ENCODE data around the gene FBP2.

FBP2 gene

GRCh38 chr9:94593459-94594345 lies at the start of gene FBP2:
Gene FBP2 (minus strand): TSS chr9:94593824. CDS start chr9:94593726, 98 bp downstream.
- no peak for DNase-seq (ENCODE audit: low spot score)

- no peak for DNase-seq (ENCODE audit: low spot score)
Observed at GRCh38 chr9:94643176-94643575, 49.6 kb upstream of the FBP2 start.

DNA sequence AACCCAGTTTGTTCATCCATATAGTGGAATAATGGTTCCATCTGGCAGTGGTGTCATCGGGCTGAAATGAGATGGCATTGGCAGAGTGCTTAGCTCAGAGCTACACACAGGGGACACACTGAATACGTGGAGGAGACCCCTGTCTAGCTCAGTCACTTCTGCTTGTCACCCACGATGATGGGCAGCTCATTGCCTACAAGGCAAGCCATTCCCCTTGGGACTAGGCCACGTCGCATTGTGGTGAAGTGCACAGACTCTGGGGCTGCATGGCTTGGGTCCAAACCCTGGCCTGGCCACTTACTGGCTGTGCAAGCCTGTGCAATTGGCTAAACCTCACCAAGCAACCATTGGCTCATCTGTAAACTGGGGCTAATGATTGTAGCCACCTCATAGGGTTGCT lies 48.9 kb upstream of the FBP2 start:
- no peak for DNase-seq (ENCODE audit: low spot score)

DNA sequence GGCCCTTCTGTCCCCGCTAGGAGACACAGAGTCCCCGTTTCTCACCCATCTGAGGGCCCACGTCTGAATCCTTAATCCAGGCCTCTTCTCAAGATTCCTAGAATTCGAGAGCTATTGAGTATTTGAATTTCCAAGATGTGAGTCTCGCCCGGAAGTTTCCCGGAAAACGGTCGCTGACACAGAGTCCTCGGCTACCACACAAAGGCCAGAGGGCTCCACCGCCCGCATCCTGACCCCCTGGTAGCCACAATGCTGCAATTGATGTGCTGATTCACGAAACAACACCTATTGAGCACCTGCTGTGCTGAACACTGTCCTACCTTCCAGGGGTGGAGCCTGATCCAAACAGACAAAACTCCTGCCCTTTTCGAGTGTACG lies 46.4 kb upstream of the FBP2 start:
- DNase-seq (ENCODE audit: low spot score): no peak

GRCh38 chr9:94639061-94639998 lies 45.7 kb upstream of the FBP2 start, which contains the start of gene FBP1:
Gene FBP1 (minus strand): TSS chr9:94639518. CDS start chr9:94639310, 208 bp downstream.
- no peak for DNase-seq (ENCODE audit: low spot score)

DNA sequence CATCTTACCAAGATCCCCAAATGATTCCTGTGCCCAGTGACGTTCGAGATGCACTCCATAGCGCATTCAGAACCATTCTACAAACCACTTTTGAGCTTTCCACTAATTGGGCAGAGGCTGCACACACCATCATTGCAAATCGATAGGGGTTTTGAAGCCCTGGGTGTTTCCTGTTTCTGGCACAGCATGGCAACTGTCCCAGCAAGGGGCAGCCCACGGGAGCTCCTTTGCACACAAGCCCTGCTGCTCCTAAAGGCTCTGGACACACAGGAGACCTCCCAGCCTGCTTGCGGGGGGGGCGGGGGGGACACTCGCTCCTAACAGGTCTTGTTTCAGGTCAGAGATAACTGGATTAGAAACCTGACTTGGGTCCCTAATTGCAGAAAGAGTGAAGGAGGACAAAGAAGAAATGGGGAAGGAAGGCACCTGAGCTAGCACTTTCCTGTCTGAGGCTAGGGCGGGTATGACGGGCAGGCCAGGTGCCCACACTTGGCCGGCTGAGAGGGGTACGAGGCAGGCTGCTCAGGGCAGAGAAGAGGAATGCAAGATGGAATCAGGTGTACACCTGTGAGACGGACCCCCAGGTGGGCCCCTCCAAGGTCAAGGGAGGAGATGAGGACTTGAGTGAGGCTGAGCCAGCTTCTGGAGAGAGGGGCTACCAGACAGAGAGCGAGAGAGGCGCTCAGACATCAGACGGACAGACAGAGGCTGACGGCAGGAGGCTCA lies 44.9 kb upstream of the FBP2 start:
- DNase-seq (ENCODE audit: low spot score): no peak

GRCh38 chr9:94632737-94633136 lies 39.1 kb upstream of the FBP2 start:
- no peak for DNase-seq (ENCODE audit: low spot score)

- no peak for DNase-seq (ENCODE audit: low spot score)
Observed at GRCh38 chr9:94631599-94631998, 38.0 kb upstream of the FBP2 start.

DNA sequence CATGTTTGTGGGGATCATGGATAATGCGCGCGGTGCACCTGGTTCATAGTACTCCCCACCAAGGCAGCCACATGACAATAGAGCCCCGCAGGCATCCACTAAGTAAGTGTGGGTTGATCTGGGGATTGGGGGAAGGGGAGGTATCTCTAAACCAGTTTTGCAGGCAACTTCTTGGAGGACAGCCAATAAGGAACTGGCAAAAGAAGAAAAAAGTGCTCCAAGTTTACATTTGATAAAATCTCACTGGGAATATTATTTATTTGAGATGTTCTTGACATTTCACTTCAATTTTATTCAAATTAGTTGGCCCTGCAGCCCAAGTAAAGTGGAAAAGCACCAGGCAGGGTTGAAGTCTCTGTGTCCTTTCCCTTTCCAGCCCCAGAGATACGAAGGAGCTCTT lies 37.2 kb upstream of the FBP2 start:
- DNase-seq (ENCODE audit: low spot score): no peak

DNA sequence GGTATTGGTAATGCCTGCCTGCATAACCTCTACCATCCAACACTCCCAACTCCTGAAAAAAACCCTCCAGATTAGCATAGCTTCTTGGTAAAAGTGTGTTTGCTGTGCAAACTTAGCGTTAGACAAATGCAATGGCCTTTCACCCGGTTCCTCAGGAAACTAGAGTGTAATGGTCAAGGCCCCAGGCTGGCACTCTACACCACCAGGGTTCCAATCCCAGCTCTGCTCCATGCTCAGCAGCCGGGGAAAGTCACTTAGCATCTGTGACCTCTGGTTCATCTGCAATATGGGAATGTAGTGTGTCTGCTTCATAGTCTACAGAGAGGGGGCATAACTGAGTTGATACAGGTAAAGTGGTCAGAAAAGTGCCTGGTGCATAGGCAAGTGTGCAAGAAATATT lies 36.7 kb upstream of the FBP2 start:
- no peak for DNase-seq (ENCODE audit: low spot score)

DNA sequence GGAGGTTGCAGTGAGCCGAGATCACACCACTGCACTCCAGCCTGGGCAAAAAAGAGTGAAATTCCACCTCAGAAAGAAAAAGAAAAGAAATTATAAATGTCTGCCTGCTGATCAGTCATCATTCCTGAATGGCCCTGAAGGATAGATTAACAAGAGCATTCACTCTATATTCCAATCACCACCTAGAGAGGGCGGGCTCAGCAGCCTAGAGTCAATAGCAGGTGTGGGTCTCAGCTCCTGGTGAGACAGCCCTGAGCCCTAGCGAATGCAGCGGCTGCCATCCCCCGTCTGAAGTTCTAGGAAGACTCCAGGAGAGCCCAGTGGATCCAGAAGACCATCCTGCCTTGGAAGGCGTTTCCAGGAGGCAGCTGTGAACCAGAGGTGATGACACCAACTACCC lies 33.7 kb upstream of the FBP2 start:
- DNase-seq (ENCODE audit: low spot score): no peak

DNA sequence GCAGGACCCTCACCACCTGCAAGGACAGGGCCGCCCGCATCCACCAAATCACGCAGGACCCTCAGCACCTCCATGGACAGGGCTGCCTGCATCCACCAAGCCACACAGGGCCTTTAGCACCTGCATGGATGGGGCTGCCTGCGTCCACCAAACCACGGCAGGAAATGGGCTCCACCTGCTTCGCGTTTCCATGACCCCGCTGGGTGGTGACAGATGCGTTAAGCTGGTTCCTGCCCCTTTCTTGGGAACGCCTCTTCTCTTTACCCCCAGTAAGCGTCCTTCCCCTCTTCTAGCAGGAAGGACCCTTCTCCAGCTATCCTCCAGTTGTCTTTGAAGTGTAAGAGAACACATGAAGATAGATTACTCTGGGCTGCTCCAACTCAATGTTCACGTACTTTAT lies 32.2 kb upstream of the FBP2 start:
- no peak for DNase-seq (ENCODE audit: low spot score)

DNA sequence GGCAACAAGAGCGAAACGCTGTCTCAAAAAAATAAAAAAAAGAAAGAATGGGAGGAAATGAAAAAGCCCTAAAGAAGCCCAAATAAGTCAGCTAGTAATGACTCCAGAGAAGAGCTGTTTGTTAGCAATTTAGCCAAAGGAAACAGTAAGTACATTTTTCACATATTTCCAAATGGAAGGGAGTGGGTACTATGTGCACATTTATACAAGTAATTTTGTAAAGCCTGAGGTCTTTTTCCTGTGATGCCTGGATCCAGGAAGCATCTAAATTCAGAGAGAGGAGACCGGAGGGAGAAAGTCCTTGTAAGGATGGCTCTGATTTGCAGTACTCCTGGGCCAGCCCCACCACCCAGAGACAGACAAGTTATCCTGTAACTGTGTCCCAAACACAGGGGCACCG lies 31.0 kb upstream of the FBP2 start:
- DNase-seq (ENCODE audit: low spot score): no peak

- no peak for DNase-seq (ENCODE audit: low spot score)
Observed at GRCh38 chr9:94623253-94623652, 29.6 kb upstream of the FBP2 start.

GRCh38 chr9:94622087-94622800 lies 28.6 kb upstream of the FBP2 start:
- DNase-seq (ENCODE audit: low spot score): no peak

DNA sequence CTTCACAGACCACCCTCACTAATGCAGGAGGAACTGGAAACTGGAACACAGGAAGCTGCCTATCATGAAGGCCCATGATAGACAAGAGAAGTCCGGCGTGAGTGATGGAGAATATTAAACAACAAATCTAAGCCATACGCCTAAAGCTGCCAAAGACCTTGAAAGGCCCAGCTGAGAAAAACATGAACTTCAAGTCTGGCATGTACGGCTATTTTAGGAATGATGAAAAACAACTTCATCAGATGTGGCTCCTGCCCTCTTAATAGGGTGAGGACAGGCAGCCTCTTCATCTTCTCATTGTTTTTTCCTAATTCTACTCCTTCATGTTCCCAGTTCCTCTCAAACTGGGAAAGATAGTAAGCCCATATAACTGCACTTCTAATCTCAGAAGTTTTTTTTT lies 25.4 kb upstream of the FBP2 start:
- no peak for DNase-seq (ENCODE audit: low spot score)

- no peak for DNase-seq (ENCODE audit: low spot score)
Observed at GRCh38 chr9:94613003-94613402, 19.4 kb upstream of the FBP2 start.

GRCh38 chr9:94612071-94612470 lies 18.4 kb upstream of the FBP2 start:
- DNase-seq (ENCODE audit: low spot score): no peak

DNA sequence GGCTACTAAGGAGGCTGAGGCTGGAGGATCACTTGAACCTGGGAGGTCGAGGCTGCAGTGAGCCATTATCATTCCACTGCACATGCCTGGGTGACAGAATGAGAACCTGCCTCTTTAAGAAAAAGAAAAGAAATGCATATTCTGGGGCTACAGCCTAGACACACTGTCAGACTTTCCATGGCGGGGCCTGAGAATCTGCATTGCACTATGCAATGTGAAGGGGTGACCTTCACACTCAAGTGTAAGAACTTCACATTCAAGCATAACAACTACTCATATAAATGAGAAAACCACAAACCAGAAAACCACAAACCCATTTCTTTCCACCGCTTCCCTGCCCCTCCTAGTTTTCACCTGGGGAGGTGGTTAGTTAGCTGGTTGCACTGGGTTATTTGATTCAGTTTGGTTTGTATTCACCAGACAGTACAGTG lies 18.0 kb upstream of the FBP2 start:
- no peak for DNase-seq (ENCODE audit: low spot score)

GRCh38 chr9:94610181-94610606 lies 16.6 kb upstream of the FBP2 start:
- no peak for DNase-seq (ENCODE audit: low spot score)

- no peak for DNase-seq (ENCODE audit: low spot score)
Observed at GRCh38 chr9:94607423-94607691, 13.7 kb upstream of the FBP2 start.

All from COLO829 (cell line).